ENCODE data around the gene AGPAT3.

Gene AGPAT3

DNA sequence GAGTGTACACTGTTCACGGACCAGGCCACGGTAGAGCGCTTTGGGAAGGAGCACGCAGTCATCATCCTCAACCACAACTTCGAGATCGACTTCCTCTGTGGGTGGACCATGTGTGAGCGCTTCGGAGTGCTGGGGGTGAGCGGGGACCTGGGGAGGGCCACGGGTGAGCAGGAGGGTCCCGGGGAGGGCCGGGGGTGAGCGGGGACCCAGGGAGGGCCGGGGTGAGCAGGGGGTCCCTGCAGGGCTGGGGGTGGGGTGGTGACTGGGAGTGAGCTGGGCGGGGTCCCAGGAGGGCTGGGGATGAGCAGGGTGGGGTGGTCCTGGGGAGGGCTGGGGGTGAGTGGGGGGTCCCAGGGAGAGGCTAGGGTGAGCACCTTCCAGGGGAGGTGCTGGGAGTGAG lies 103.0 kb downstream of the AGPAT3 start:
- Histone ChIP-seq H3K9me3 (no peaks in the 10 kb centered on the region), H3K4me3 (ENCODE audit: low read depth in 1 of 2, low read length in 1 of 2) (no peak overlapping the region), H3K27ac (no peak overlapping the region), H3K4me1 (ENCODE audit: control insufficient read depth in 1 of 2, insufficient read depth in 1 of 2, low read depth in 1 of 2, low read length in 1 of 2) (no peaks in the 10 kb centered on the region), H3K36me3 (peaks cover 26% of the 10 kb centered on the region), H3K27me3 (no peaks in the 10 kb centered on the region)
- TF ChIP-seq, protein P1, sequence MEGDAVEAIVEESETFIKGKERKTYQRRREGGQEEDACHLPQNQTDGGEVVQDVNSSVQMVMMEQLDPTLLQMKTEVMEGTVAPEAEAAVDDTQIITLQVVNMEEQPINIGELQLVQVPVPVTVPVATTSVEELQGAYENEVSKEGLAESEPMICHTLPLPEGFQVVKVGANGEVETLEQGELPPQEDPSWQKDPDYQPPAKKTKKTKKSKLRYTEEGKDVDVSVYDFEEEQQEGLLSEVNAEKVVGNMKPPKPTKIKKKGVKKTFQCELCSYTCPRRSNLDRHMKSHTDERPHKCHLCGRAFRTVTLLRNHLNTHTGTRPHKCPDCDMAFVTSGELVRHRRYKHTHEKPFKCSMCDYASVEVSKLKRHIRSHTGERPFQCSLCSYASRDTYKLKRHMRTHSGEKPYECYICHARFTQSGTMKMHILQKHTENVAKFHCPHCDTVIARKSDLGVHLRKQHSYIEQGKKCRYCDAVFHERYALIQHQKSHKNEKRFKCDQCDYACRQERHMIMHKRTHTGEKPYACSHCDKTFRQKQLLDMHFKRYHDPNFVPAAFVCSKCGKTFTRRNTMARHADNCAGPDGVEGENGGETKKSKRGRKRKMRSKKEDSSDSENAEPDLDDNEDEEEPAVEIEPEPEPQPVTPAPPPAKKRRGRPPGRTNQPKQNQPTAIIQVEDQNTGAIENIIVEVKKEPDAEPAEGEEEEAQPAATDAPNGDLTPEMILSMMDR (IDR thresholded peaks at IDR 0.05) = no peak

DNA sequence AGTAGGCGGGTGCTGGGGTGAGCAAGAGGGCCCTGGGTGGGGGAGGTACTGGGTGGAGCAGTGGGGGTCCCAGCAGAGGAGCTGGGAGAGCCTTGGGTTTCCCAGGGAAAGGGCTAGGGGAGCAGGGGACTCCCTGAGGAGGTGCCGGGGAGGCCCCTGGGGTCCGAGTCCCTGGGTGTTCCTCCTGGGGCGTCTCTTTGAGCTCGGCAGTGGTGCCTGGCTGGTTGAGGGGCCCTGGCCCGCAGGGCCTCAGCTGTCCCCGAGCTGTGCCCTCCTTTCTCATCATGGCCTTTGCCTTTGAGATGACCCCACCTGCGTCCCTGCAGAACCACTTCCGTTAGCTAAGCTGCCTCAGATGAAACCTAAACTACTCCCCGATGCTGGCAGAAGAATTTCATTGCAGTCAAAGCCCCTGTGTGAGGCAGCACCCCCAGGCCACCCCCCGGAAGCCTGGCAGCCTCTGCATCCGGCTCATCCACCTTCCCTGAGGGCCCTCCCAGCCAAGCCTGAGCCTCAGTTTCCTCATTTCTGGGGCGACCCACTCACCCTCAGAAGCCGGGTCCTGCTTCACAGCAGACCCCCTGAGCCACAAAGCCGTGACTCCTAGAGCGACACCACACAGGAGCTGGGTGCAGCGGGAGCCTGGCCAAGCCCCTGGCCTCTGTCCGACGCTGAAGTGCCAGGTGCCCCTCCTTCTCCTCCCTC lies 103.5 kb downstream of the AGPAT3 start:
- H3K36me3 ChIP-seq = peaks cover 26% of the 10 kb centered on the region
- TF ChIP-seq, protein P1 (IDR thresholded peaks at IDR 0.05) = no peak
- no peak overlapping the region for H3K4me3 ChIP-seq (ENCODE audit: low read depth in 1 of 2, low read length in 1 of 2)

DNA sequence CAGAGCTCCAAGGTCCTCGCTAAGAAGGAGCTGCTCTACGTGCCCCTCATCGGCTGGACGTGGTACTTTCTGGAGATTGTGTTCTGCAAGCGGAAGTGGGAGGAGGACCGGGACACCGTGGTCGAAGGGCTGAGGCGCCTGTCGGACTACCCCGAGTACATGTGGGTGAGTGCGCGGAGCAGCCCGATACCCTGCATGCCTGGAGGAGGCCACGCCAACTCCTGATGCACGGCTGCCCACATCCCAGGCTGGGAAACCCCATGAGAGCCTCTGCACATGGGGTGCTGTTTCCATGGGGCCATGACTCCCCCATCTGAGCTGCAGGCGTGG lies 104.1 kb downstream of the AGPAT3 start:
- H3K27me3 ChIP-seq = no peaks in the 10 kb centered on the region
- H3K9me3 ChIP-seq = no peaks in the 10 kb centered on the region
- H3K4me3 ChIP-seq (ENCODE audit: low read depth in 1 of 2, low read length in 1 of 2) = no peak overlapping the region
- H3K36me3 ChIP-seq = peaks cover 26% of the 10 kb centered on the region
- TF ChIP-seq, protein P1 (IDR thresholded peaks at IDR 0.05) = no peak
- H3K27ac ChIP-seq = no peak overlapping the region
- H3K4me1 ChIP-seq (ENCODE audit: control insufficient read depth in 1 of 2, insufficient read depth in 1 of 2, low read depth in 1 of 2, low read length in 1 of 2) = no peaks in the 10 kb centered on the region

More for the DNA sequence above, 103.5 kb downstream of the AGPAT3 start:
- H3K4me1 ChIP-seq (ENCODE audit: control insufficient read depth in 1 of 2, insufficient read depth in 1 of 2, low read depth in 1 of 2, low read length in 1 of 2) = no peaks in the 10 kb centered on the region
- no peaks in the 10 kb centered on the region for H3K27me3 ChIP-seq
- no peak overlapping the region for H3K27ac ChIP-seq
- H3K9me3 ChIP-seq = no peaks in the 10 kb centered on the region

DNA sequence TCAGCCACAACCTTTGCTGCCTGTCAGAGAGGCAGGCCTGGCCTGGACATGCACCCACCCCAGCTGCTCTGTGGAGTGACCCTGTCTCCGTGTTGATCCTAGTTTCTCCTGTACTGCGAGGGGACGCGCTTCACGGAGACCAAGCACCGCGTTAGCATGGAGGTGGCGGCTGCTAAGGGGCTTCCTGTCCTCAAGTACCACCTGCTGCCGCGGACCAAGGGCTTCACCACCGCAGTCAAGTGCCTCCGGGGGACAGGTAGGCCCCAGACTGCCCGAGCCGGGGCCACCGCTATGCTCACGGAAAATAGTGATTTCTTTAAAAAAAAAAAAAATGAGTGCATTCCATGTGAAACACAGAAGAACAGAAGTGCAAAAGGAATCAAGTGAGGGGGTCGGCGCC lies 105.5 kb downstream of the AGPAT3 start:
- H3K36me3 ChIP-seq = peaks cover 26% of the 10 kb centered on the region
- no peaks in the 10 kb centered on the region for H3K9me3 ChIP-seq
- H3K4me3 ChIP-seq (ENCODE audit: low read depth in 1 of 2, low read length in 1 of 2) = no peak overlapping the region
- no peak overlapping the region for H3K27ac ChIP-seq
- TF ChIP-seq, protein P1 (IDR thresholded peaks at IDR 0.05) = no peak
- no peaks in the 10 kb centered on the region for H3K27me3 ChIP-seq
- peaks cover 0 to 5% of the 10 kb centered on the region in 2 experiments for H3K4me1 ChIP-seq (ENCODE audit: control insufficient read depth in 1 of 2, insufficient read depth in 1 of 2, low read depth in 1 of 2, low read length in 1 of 2)

DNA sequence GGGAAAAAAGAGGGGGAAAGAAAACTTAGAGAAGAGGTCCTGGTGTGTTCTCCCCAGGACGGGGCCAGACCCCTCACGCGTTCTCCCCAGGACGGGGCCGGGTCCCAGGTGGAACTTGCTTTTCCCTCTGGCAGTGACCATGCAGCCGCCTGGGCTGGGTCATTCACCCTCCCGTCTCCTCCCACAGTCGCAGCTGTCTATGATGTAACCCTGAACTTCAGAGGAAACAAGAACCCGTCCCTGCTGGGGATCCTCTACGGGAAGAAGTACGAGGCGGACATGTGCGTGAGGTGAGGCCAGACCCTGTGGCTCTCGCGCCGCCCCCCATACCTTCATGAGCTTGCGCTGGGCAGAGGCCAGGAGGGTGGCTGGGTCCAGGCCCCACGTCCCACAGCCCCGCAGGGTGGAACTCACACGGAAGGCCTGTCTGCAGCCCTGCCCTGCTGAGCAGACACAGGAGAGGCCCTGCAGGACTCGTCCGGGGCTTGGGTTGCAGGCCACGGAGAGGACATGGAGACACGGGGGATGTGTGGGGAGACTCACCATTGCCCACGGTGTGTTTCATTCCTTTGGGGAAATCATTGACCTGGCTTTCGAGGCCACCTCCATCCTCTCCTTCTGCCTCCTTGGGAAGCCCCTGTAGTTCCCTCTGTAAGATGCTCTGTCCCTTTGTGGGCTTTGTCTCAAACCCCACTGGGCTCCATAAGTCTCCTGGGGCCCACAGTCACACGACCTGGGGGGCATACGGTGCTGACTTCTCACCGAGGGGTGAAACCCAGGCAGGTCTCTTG lies 106.4 kb downstream of the AGPAT3 start:
- Histone ChIP-seq H3K4me3 (ENCODE audit: low read depth in 1 of 2, low read length in 1 of 2) (no peak overlapping the region), H3K27me3 (no peaks in the 10 kb centered on the region), H3K4me1 (ENCODE audit: control insufficient read depth in 1 of 2, insufficient read depth in 1 of 2, low read depth in 1 of 2, low read length in 1 of 2) (peaks cover 0 to 7% of the 10 kb centered on the region in 2 experiments), H3K9me3 (no peaks in the 10 kb centered on the region), H3K36me3 (peaks cover 26% of the 10 kb centered on the region), H3K27ac (no peak overlapping the region)
- TF ChIP-seq, protein P1 (IDR thresholded peaks at IDR 0.05) = no peak

Measured in neutrophil (primary cell).